Activated CD8-positive, alpha-beta memory T cell treated with anti-CD3 and anti-CD28 coated beads, Interleukin-2, amount 50 U/mL, for 24 hours (primary cell): ENCODE results near the gene HEXD.
A peak's percentile ranks its signal among the peaks of the same experiment; 100 is the strongest.
"Not testable (repeated sequence)": the region's sequence is repeated elsewhere in the genome, so short reads cannot be mapped to it uniquely, and the experiment has no call there.

Experiments used
- DNase-seq: peaks from one replicate; pipeline ENCODE4 v3.0.0-alpha.2; 2020; ENCODE audit errors: extremely low read depth

The HEXD gene

DNA sequence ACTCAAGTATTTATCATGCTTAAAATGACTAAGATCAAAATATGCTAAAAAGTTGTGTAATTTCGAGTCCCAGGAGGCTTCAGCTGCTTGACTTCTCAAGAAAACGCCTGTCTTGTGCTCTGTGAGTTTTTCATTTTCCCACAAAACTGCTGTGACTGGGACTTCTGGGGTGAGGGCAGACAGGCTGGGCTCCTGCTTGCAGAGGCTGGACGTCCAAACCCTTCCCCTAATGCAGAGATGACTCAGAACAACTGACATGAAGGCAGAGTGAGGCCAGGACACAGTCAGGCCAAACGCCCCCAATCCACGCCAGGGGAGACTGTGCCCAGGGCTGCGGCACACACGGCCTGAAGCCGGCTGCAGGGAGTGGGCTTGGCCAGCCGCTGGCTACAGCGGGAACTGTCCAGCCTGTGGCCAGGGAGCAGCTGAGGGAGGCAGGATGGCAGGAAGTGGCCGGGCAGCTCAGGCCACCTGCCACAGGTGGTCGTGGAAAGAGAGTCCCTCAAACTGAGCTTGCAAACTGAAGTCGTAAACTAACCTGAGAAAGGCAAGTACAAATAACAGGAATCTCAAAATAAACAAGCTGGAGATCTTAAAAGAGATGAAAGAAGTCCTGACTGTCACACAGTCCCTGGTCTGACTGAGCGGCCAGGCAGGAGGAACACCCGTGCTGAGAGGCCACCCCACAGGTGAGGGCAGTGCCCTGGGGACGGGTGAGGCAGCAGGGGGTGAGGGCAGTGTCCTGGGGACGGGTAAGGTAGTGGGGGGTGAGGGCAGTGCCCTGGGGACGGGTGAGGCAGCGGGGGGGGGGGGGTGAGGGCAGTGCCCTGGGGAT lies 21.3 kb upstream of the HEXD start:
- no peak for DNase-seq

DNA sequence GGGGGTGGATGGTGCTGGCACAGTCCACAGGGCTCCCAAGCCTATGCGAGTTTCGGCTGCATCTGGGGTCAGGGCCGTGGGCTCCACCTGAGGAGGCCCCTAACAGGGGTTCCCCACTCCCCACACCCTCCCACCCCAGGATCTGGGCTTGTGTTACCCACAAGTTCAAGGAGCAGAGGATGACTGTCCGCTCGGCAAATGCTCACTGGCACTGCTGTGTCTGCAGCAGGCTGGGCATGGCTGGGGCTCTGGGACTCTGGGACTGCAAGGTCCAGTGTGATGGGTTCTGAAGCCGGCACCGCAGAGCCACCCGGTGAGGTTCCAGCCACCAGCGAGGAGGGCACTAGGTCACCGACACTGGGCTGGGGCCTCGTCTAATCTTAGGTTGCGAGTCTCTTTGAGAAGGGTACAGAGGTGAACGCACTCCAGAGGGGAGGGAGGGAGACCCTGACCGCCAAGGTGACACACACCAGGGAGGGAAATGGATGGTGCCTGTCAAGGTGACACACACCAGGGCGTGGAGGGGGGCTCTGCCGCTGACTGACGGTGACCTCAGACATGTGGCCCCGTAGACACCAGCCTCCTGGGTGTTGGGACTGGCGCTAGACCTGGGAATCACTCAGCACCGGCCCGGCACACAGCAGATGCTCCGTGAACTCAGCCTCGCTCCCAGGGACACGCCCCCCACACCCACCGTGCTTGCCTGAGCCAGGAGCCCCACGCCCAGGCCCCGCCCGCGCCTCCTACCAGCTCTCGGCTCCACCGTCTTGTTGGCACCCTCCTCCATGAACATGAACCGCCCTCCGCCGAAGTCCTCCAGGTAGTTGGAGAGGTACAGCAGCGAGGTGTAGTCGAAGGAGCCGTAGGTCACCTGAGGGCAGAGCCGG lies 20.5 kb upstream of the HEXD start:
- DNase-seq, result no peak

DNA sequence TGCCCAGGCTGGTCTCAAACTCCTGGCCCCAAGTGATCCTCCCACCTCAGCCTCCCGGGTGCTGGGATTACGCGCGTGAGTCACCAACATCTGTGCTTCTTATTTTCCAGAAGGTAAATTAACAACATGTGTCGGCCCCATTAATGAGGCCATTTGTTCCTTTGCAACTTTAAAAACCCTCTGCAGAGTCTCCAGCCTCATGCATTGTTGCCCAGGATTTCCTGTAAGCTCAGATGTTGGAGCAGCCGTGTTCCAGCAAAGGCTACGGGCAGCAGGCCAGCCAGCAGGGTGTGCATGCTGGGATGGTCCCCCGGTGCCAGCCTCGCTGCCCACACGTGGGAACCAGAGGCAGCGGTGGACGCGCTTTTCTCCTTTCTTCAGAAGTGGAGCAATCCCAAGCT lies 19.1 kb upstream of the HEXD start:
- no peak for DNase-seq

DNA sequence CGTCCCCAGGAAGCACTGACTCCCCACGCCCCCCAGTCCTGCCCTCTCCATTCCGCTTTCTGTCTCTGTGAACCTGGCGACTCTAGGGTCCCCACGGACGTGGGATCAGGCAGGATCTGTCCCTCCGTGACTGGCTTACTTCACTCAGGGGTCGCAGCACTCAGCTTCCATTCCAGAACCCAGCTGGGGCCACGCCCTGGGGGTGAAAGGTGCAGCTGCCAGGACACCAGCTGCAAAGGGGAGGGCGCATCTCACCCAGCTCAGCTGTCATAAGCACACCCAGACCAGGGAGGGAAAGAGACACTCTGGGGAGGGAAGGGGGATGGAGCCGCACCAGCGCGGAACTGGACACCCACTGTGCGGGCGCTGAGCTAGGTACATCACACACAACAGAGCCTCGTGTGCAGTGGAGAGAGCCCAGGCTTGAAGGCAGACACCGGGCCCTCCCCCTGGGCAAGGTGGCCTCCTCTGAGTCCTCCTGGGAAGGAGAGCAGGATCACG lies 18.5 kb upstream of the HEXD start:
- no peak for DNase-seq

DNA sequence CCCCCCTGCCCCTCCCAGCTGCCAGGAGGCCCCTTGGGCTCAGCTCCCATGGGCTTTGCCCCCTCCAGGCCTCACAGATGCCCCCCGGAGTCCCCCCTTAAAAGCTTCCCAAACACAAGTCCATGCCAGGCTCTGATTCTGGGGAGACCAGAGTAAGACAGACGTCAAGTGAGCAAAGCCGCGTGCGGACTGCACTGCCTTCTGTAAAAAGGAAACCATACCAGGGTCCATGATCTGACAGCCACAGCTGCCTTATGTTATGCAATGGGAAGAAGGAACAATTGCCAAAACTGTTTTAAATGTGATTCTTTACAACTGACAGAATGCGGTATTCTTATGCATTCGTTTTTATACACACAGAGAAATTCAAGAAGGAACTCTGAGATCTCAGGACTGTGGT lies 17.9 kb upstream of the HEXD start:
- DNase-seq, result no peak

DNA sequence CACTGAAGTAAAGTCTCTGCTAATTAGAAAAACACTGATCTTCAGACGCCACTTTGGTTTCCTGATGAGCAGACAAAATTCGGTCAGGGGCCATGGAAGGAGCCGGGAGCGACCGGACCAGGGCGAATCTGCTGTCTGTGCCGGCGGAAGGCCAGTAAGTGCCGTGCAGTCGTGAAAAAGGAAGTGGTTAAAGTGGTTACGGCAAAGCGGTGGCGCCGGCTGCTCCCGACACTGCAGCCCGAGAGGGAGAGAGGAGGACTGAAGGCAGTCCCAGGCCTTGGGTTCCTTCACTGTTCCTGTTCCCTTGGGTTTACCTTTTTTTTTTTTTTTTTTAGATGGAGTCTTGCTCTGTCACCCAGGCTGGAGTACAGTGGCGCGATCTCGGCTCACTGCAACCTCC lies 17.3 kb upstream of the HEXD start:
- DNase-seq, result peak; percentile 26

DNA sequence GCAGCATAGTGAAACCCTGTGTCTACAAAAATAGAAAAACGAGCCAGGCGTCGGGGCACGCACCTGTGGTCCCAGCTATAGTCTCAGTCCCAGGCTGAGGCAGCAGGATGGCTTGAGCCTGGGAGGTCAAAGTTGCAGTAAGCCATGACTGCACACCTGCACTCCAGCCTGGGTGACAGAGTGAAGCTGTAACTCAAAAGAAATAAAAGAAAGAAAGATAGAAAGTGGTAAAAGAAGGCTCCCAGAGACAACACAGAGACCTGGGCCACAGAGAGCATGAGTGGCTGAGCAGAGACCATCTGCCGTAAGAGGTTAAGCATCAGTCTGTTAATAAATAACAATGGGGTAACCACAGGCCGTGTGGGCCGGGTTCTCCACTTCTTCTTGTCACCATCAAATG lies 15.3 kb upstream of the HEXD start:
- no peak for DNase-seq

DNA sequence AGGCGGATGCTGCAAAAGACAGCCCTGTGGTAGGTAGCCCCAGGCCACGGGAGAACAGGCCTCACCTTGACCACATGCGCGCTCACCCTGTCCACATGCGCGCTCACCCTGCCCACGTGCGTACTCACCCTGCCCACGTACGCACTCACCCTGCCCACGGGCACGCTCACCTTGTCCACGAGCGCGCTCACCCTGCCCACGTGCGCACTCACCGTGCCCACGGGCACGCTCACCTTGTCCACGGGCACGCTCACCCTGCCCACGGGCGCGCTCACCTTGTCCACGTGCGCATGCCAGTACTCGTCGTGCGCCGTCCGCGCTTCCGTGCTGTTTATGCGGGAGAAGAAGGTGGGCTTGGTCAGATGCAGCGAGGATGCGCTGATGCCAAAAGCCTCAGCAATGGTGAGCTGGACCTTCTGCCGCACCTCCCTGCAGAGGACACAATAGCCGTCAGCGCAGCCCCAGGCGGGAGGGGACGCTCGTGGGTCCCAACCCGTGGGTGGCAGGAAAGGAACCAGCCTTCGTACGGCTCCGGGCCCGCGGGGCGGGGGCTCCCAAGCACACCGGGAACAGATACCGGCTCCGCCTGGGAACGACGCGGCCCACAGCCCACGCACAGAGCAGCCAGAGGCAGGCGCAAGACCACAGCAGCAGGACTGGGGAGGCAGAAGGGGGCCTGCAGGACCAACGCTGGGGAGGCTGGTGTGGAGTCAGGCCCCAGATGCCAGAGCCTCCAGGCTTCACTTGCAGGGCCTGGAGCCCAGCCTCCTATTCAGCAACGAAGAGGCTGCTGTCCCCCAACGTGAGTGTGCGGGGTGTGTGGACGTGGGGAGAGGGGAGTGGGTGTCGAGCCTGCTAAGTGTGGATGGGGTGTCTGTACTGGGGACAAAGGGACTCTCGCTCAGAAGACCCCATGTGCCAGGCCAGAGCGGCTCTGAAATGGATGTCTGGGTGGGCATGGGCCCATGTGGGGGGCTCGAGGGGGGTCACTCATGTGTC lies 14.2 kb upstream of the HEXD start:
- DNase-seq, result no peak

DNA sequence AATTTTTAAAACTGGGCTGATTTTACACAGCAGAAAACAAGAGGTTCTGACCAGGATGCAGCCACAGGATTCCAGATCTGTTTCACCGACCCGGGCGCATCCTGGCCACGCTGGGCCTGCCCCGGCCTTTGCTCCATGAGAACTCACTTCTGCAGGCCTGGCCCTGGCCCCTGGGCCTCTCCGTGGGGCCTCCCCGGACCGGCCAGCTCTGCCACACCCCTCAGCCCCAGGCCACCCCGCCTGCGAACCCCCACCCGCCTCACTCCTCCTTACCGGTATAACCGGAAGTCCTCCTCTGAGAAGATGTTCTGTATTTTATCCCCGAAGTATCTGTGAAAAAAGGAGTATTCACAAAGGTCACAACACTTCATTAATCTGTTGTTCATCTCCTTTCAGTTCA lies 13.1 kb upstream of the HEXD start:
- no peak for DNase-seq

DNA sequence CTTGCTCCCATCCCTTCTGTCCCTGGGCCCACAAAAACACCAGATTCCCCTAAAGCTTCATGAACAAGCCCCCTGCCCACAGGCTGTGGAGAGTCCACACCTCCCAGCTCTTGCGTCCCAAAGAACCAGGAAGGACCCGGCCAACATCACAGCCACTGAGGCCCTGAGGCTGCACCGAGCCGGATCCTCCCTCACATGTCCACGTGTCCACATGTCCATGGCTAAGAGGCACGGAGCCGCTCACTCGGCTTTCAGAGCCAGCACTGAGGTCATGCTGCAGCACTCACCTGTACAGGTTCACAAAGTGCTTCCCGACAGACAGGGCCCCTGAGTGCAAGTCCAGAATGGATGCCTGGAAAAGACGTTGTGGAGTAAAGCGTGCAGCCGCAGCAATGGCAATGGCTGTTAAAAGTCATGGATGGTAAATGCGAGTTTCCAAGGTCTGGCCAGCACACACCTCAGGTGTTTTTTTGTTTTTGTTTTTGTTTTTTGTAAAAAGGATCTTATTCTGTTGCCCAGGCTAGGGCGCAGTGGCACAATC lies 11.9 kb upstream of the HEXD start:
- DNase-seq, result no peak

DNA sequence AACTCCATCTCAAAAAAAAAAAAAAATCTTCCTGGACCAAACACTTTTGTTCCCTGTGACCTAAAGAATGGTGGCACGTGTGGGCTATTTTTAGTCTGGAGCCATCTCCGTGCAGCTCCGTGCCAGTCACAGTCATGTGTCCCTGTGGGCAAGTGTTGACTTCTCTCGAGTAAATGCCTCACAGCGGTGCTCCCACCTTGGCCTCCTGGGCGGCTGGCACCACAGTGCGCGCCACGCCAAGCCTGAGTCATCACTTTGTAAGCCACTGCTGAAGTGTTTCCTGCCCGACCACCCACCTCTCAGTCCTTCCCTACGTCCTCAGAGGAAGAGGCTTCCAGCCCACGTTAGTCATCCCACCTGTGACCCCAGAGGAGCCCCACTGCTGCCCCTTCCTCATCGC lies 10.9 kb upstream of the HEXD start:
- no peak for DNase-seq

DNA sequence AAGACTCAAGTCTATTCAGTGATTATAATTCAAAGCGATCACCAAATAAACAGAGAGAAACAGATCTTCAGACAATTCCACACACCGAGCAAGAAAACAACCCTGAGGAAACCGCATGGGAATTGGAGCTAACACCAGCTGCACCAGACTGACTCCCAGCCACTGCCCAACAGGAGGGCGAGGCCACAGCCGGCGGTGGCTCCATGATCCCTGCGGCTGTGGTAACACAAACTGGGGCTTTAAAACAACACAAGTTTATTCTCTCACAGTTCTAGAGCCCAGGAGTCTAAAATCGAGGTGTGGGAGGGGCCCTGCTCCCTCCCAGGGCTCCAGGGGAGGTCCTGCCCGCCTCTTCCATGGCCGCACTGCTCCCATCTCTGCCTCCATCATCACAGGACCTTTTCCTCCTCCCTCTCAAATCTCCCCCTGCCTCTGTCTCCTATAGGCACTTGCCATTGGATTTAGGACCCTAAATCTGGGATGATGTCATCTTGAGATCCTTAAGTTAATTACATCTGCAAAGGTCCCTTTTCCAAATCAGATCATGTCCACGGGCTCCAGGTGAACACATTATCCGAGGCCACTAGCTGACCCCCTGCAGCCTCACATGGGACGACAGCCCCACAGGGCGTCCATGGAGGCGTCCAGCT lies 9.7 kb upstream of the HEXD start:
- no peak for DNase-seq

DNA sequence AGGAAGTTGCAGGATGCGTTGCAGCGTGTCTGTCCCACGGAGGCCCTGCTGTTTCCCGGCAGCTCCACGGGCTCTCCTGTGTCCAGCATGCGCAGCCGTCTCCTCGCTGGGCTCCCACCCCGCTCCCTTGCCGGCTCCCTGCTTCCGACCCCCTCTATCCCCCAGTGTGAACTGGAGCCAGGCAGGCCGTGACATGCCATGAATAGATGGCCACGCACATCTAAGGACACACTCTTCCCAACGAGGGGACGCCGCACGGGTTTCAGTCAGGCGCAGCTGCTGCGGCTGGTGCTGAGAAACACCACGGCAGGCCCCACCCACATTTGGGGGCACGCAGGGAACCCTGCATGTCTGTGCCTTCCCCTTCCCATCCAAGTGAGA lies 9.2 kb upstream of the HEXD start:
- no peak for DNase-seq

DNA sequence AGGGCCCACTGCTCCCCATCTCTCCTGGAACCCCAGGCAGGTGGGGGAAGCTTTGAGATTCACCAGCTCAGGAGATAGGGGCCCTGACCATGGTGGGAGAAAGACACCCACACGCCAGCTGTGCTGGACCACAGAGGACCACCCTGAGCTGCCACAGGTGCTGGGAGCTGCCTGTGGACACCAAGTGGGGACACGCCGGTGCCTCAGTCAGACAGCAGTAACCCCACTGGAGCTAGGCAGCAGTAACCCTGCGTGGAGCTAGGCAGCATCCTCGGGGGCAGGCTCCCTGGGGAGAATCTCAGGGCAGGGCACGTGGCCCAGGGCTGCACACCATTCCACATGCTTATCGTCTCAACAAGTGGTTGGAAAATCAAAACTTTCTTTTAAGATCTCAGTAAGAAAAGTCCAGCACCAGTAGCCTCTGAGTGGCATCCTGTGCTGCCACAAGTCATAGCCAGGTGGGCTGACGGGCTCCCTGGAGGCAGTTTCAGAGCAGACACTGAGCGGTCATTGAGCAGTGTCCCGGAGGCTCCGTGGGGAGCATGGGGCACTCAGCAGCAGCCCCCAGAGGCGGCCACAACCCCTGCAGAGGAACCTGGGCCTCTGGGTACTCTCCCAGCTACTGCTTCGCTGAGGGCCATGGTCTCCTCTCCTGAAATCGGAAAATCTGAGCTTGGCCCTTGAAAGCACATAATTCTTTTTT lies 8.0 kb upstream of the HEXD start:
- DNase-seq, result no peak

DNA sequence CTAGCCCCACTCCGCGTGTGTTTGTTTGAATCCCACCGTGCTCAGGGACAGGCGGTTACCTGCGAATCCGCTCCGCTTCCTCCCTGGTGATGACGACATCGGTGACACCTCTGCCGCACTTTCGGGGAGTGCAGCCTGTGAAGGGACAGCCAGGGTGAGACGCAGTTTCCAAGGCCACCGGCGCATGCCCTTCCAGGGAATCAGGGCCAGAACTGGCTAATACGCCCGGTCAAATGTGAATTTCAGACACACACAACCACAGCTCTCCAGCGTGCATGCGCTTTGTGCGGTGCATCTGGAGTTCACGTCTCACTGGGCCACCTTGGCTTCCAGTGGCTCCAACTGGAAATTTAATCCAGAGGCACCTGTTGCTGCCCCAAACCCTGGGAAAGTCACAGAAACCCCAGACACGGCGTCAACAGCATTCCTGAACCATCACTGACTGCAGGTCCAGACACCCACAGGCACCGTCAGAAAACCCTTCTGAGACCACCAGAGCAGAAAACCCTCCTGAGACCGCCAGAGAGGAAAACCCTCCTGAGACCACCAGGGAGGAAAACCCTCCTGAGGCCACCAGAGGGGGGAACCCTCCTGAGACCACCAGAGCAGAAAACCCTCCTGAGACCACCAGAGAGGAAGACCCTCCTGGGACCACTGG lies 6.6 kb upstream of the HEXD start:
- no peak for DNase-seq

DNA sequence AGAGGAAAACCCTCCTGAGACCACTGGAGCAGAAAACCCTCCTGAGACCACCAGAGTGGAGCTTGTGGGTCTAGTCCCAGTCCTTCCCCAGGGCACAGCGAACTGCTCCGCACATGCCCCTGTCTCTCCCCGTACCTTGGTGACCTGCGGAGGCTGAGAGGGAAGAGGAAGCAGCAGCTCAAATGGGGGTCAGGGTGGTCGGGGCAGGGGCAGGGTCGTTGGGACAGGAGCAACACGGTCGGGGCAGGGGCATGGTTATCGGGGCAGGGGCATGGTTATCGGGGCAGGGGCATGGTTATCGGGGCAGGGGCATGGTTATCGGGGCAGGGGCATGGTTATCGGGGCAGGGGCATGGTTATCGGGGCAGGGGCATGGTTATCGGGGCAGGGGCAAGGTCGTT lies 6.1 kb upstream of the HEXD start:
- not testable (repeated sequence) for DNase-seq

DNA sequence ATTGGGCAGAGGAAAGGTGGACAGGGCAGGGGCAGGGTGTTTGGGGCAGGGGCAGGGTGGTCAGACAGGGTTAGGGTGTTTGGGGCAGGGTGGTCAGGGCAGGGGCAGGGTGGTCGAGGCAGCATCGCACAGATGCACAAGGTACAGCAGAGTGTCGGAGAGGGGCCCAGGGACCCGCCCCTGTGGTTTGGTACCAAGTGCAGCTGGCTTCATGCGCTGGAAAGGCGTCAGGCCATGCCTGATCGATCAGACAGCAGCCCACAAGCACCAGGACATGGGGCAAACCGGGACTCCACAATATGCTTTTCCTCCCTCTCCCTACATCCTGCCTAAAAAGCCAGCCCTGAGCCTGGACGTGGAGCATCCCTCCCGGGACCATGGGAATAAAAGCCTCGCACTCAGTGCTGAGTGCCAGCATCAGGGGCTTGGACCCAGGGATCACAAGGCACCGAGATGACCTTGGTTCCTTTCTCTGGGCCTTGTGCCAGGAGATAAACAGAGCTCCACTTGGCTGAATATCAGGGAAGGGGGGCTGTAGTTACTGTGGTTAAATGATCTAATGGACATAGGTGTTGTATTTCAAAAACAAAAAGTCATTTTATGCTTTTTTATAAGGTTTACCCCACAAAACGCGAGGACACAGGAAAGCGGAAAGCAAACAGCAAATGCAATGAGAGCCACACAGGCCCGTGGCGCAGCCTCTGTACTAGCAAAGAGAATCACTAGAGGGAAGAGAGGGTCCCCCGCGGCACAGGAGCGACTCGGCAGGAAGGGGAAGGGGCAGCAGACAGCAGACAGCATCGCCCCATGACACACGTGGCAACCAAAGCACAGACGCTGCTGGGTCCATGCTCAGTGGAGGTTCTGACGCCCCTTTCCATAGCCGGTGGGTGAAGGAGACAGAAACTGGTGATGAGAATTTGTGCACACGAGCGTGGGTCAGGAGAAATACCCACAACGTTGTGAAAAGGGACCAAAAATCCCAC lies 5.3 kb upstream of the HEXD start:
- no peak for DNase-seq

DNA sequence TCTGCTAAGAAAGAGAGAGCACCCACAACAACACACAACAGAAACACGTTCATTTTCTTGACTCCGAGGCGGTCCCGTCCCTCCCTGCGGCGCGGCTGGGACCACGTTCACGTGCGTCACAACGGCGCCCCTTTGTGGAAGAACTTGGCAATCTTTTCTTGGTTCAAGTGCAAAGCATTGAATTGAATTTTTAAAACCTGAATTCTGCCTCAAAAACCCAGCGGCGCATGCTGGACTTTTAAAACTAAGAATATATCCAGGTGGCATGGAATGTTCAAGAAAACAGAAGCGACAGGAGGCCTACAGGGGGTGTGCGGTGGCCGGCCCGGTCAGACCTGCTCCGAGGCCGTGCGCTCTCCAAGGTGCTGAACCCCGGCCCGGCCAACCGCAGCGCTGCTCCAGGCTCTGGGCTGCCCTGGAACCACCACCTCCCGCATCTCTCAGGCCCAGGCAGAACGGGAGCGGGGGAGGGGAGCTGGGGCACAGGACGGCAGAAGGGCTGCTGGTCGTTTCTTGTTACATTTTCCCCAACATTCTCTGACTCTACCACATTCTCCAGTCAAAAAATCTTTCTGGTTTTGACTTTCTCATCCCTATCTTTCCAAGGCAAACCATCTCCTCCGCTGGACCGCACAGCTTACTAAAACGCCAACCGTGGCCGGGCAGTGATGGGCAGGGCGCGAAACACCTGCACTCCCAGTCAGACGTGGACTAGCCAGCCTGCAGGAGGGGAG lies 3.4 kb upstream of the HEXD start:
- peak; percentile 47 for DNase-seq
